H9 (cell line): ENCODE measurements around the gene EIF3D. TPM values are rescaled to one million over a fixed set of nuclear protein-coding genes. Genes with fewer than 3 reads are reported as not detected.

Source experiments
- DNase-seq: peaks from one replicate; pipeline ENCODE4 v3.0.0-alpha.2; 2017
- H2AFZ ChIP-seq: one replicate; pipeline ENCODE4 v1.6.1; 2013; ENCODE audit warnings: mild to moderate bottlenecking, low read length, control low read depth, moderate library complexity
- H2AK5ac ChIP-seq: 2 replicates; pipeline ENCODE4 v1.6.1; 2013; ENCODE audit warnings: low read length, control low read depth, mixed read lengths; ENCODE audit not compliant: insufficient read length
- H2BK120ac ChIP-seq: one replicate; pipeline ENCODE4 v1.6.1; 2013; ENCODE audit warnings: low read depth, mild to moderate bottlenecking, low read length, control low read depth, inconsistent platforms; ENCODE audit not compliant: poor library complexity, severe bottlenecking
- H2BK12ac ChIP-seq: 2 replicates; pipeline ENCODE4 v1.6.1; 2013; ENCODE audit warnings: low read length, control low read depth, mixed read lengths, low read depth; ENCODE audit not compliant: insufficient read length
- H2BK15ac ChIP-seq: 2 replicates; pipeline ENCODE4 v1.6.1; 2013; ENCODE audit warnings: low read depth, low read length, control low read depth
- H2BK20ac ChIP-seq: one replicate; pipeline ENCODE4 v1.6.1; 2013; ENCODE audit warnings: low read depth, mild to moderate bottlenecking, low read length, control low read depth, inconsistent platforms; ENCODE audit not compliant: poor library complexity, severe bottlenecking
- H2BK5ac ChIP-seq: 2 replicates; pipeline ENCODE4 v1.6.1; 2013; ENCODE audit warnings: low read length, control low read depth, mixed read lengths; ENCODE audit not compliant: insufficient read length
- H3K14ac ChIP-seq: 2 replicates; pipeline ENCODE4 v1.6.1; 2013; ENCODE audit warnings: low read length, control low read depth; ENCODE audit not compliant: insufficient read depth
- H3K18ac ChIP-seq: 2 replicates; pipeline ENCODE4 v1.6.1; 2013; ENCODE audit warnings: low read depth, mild to moderate bottlenecking, mixed read lengths, low read length, control low read depth; ENCODE audit not compliant: insufficient read length
- H3K23ac ChIP-seq: 2 replicates; pipeline ENCODE4 v1.6.1; 2013; ENCODE audit warnings: low read length, control low read depth, mixed read lengths, low read depth; ENCODE audit not compliant: insufficient read length
- H3K23me2 ChIP-seq: 2 replicates; pipeline ENCODE4 v1.6.1; 2013; ENCODE audit warnings: low read depth, mild to moderate bottlenecking, mixed read lengths, low read length, control low read depth; ENCODE audit not compliant: insufficient read length, poor library complexity, severe bottlenecking
- H3K27ac ChIP-seq: 2 replicates; pipeline ENCODE4 v1.5.1; 2013; ENCODE audit warnings: low read length, control low read depth, mixed read lengths, low read depth; ENCODE audit not compliant: insufficient read length
- H3K27me3 ChIP-seq: 2 replicates; pipeline ENCODE4 v1.6.1; 2013; ENCODE audit warnings: low read length, control low read depth, inconsistent platforms; ENCODE audit not compliant: insufficient read depth
- H3K4ac ChIP-seq: 2 replicates; pipeline ENCODE4 v1.6.1; 2013; ENCODE audit warnings: low read depth, mild to moderate bottlenecking, control low read depth, inconsistent platforms, low read length, moderate library complexity
- H3K4me1 ChIP-seq: 2 replicates; pipeline ENCODE4 v1.6.1; 2013; ENCODE audit warnings: low read length, control low read depth, inconsistent platforms; ENCODE audit not compliant: insufficient read depth
- H3K4me2 ChIP-seq: 2 replicates; pipeline ENCODE4 v1.6.1; 2013; ENCODE audit warnings: low read length, control low read depth, mixed read lengths; ENCODE audit not compliant: insufficient read length, insufficient read depth
- H3K56ac ChIP-seq: 2 replicates; pipeline ENCODE4 v1.6.1; 2013; ENCODE audit warnings: low read depth, mild to moderate bottlenecking, mixed read lengths, low read length, control low read depth; ENCODE audit not compliant: insufficient read length
- H3K79me1 ChIP-seq: 2 replicates; pipeline ENCODE4 v1.6.1; 2013; ENCODE audit warnings: low read depth, mild to moderate bottlenecking, moderate library complexity, low read length, control low read depth, inconsistent platforms; ENCODE audit not compliant: insufficient read depth, poor library complexity, severe bottlenecking
- H3K79me2 ChIP-seq: 2 replicates; pipeline ENCODE4 v1.6.1; 2013; ENCODE audit warnings: low read length, control low read depth, inconsistent platforms; ENCODE audit not compliant: insufficient read depth
- H3K9ac ChIP-seq: 2 replicates; pipeline ENCODE4 v1.6.1; 2013; ENCODE audit warnings: low read length, control low read depth, mixed read lengths; ENCODE audit not compliant: insufficient read length; ENCODE audit errors: extremely low read depth
- H3K9me3 ChIP-seq: one replicate; pipeline ENCODE4 v1.6.1; 2013; ENCODE audit warnings: low read depth, low read length, inconsistent platforms; ENCODE audit not compliant: control insufficient read depth
- H3T11ph ChIP-seq: one replicate; pipeline ENCODE4 v1.6.1; 2013; ENCODE audit warnings: mild to moderate bottlenecking, low read length, control low read depth, inconsistent platforms
- H4K20me1 ChIP-seq: one replicate; pipeline ENCODE4 v1.6.1; 2013; ENCODE audit not compliant: control insufficient read depth, insufficient read length, insufficient read depth
- H4K5ac ChIP-seq: 2 replicates; pipeline ENCODE4 v1.6.1; 2013; ENCODE audit warnings: low read depth, mild to moderate bottlenecking, mixed read lengths, low read length, control low read depth; ENCODE audit not compliant: insufficient read length
- H4K8ac ChIP-seq: replicated peaks from 2 replicates; pipeline ENCODE4 v1.6.1; 2013; ENCODE audit warnings: low read length, control low read depth, mixed read lengths, low read depth; ENCODE audit not compliant: insufficient read length
- H4K91ac ChIP-seq: 2 replicates; pipeline ENCODE4 v1.6.1; 2013; ENCODE audit warnings: low read depth, mild to moderate bottlenecking, moderate library complexity, mixed read lengths, low read length, control low read depth; ENCODE audit not compliant: insufficient read length
- H3K27ac Mint-ChIP-seq, 3 experiments: 2 replicates in 2 of 3; 3 replicates in 1 of 3; pipeline ENCODE4 v1.8.0; 2020 to 2021; ENCODE audit warnings: mixed read lengths in 3 of 3, mild to moderate bottlenecking in 1 of 3, moderate library complexity in 1 of 3
- H3K27me3 Mint-ChIP-seq: 2 replicates; pipeline ENCODE4 v1.8.0; 2021; ENCODE audit warnings: low read depth, mild to moderate bottlenecking, moderate library complexity, mixed read lengths
- H3K36me3 Mint-ChIP-seq, 3 experiments: 2 replicates in 2 of 3; 3 replicates in 1 of 3; pipeline ENCODE4 v1.8.0; 2020 to 2021; ENCODE audit warnings: low read depth in 3 of 3, mixed read lengths in 3 of 3; ENCODE audit not compliant: insufficient read depth in 1 of 3
- H3K4me1 Mint-ChIP-seq, 2 experiments: 2 replicates each; pipeline ENCODE4 v1.8.0; 2020; ENCODE audit warnings: mixed read lengths in 2 of 2
- H3K4me3 Mint-ChIP-seq, 2 experiments: 2 replicates in 1 of 2; 3 replicates in 1 of 2; pipeline ENCODE4 v1.8.0; 2020 to 2021; ENCODE audit warnings: mild to moderate bottlenecking in 2 of 2, mixed read lengths in 2 of 2, moderate library complexity in 1 of 2
- H3K9me3 Mint-ChIP-seq, 2 experiments: 2 replicates in 1 of 2; 3 replicates in 1 of 2; pipeline ENCODE4 v1.8.0; 2020; ENCODE audit warnings: mild to moderate bottlenecking in 2 of 2, mixed read lengths in 2 of 2, moderate library complexity in 1 of 2
- CTCF ChIP-seq: fragments of 200-600 bp; sonication (generic); conservative IDR thresholded peaks from 3 replicates; pipeline ENCODE4 v1.8.0; 2021; ENCODE audit warnings: antibody characterized with exemption, mild to moderate bottlenecking
- WGBS: extraction: QIAGEN DNeasy Blood & Tissue Kit; methylation state at CpG from one replicate; pipeline ENCODE4 v1.1.7; 2013; ENCODE audit warnings: missing lambda C conversion rate, low lambda C conversion rate, mixed read lengths; ENCODE audit not compliant: insufficient read length; ENCODE audit errors: extremely low coverage; 5-methylcytosine and 5-hydroxymethylcytosine counted together
- total RNA-seq: library from RNA; stranded (reverse); gene quantifications from 2 replicates; pipeline ENCODE4 v1.2.1, GENCODE V29; 2021

Gene EIF3D
- total RNA-seq, 1 experiment from 2014 or later = 198 TPM

GRCh38 chr22:36486619-36487384, 42.2 kb downstream of the EIF3D start:
- Histone ChIP-seq H3K79me1 (no peaks in the 10 kb centered on the region), H2BK20ac (no peak overlapping the region), H3K9me3 (no peaks in the 10 kb centered on the region), H3K18ac (no peak overlapping the region), H4K91ac (no peak overlapping the region), H3K27me3 (peaks cover 3% of the 10 kb centered on the region; the same call in 1 of the 2 replicates), H3K4me1 (no peaks in the 10 kb centered on the region), H3K4ac (no peak overlapping the region), H4K20me1 (no peaks in the 10 kb centered on the region), H3K9ac (no peak overlapping the region), H4K5ac (no peak overlapping the region), H2BK12ac (no peak overlapping the region), H3K23me2 (no peaks in the 10 kb centered on the region), H3K27ac (no peak overlapping the region), H3K14ac (no peak overlapping the region), H2AFZ (no peak overlapping the region), H3K23ac (no peak overlapping the region), H2BK120ac (no peak overlapping the region), H3K4me2 (no peak overlapping the region), H3T11ph (no peak overlapping the region), H2BK5ac (no peak overlapping the region), H3K79me2 (no peaks in the 10 kb centered on the region), H2BK15ac (no peak overlapping the region), H2AK5ac (no peak overlapping the region), H3K56ac (no peak overlapping the region), H4K8ac (no peak overlapping the region)
- Mint-ChIP-seq H3K36me3 (peaks cover 8 to 39% (median 37%) of the 10 kb centered on the region in 3 experiments; a peak in 6 of 7 replicates), H3K4me1 (no peaks in the 10 kb centered on the region; a peak in 1 of 4 replicates), H3K27ac (no peak overlapping the region), H3K27me3 (peaks cover 38% of the 10 kb centered on the region), H3K9me3 (peaks cover 0 to 8% of the 10 kb centered on the region in 2 experiments; a peak in 3 of 5 replicates), H3K4me3 (no peak overlapping the region)
- WGBS = no CpG with 5 or more reads among the region's 13 CpGs
- peak; percentile 83 for TF ChIP-seq CTCF
- DNase-seq = peak; percentile 73
